ENCODE data around the gene DDB1.

The DDB1 gene

DNA sequence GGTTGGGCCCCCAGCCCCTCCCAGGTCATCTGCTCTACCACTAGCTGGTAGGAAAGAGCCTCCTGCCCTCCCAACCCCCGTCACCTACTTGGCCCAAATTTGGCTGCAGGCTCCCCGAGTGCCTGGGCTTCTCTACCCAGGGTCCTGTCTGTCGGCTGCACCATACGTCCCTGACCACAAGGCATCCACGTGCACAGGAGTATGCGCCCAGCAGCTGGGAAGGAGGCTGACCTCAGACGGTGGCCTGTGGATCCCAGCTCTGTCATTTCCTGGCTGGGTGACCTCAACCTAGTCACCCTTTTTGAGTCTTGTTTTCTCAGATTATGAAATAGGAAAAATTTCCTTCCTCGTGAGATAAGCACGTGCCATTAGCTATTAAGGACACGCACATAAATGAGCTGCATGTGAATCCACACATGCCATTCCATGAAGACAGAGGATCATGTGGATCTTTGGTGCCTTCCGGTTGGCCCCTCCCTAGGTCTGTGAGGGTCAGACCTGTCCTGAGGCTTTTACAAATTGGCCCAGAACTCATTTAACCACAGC lies 15.1 kb upstream of the DDB1 start:
- H3K9me3 Mint-ChIP-seq (ENCODE audit: low read depth): no peaks in the 10 kb centered on the region
- no peak overlapping the region for H3K4me3 Mint-ChIP-seq
- no peaks in the 10 kb centered on the region for H3K4me1 Mint-ChIP-seq (ENCODE audit: low read depth)
- H3K27ac Mint-ChIP-seq: no peak overlapping the region
- peaks cover 5% of the 10 kb centered on the region for H3K36me3 Mint-ChIP-seq
- H3K27me3 Mint-ChIP-seq: no peaks in the 10 kb centered on the region

DNA sequence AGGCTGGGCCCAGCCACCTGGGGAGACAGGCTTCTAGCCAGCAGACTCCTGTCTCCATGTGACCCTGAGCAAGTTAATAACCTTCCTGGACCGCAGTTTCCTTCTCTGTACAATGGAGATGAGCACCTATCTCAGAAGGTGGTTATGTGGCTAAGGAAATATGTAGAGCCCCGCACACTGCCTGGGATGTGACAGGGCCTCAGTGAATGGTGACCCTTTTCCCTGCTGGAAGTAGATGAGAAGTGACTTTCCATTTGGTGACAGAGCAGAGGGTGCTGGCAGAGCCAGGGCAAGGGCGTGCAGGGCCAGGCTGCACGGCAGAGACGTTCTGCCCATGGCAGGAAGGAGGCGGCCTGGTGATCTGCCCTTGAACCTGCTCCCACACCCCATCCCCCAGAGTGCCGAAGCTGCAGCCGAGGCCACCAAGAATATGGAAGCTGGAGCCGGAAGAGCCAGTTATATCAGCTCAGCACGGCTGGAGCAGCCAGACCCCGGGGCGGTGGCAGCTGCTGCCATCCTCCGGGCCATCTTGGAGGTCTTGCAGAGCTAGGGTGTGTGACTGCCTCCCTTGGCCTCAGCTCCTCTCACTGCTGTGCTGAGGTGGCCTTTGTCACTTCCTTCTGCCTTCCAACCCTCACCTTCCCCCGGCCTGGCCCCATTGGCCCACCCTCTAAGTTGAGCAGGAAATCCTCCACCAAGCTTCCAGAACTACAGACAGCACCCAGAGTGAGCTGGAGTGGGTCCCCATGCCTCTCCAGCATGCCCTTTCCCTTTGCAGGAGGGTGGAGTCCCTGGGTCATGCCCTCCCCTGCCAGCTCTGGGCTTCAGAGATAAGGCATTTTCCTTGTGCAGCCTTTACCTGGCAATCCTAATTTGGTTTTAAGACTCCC lies 13.3 kb upstream of the DDB1 start:
- H3K27me3 Mint-ChIP-seq: no peaks in the 10 kb centered on the region
- H3K27ac Mint-ChIP-seq: no peak overlapping the region
- no peaks in the 10 kb centered on the region for H3K4me1 Mint-ChIP-seq (ENCODE audit: low read depth)
- H3K36me3 Mint-ChIP-seq: peaks cover 3% of the 10 kb centered on the region
- no peak overlapping the region for H3K4me3 Mint-ChIP-seq
- H3K9me3 Mint-ChIP-seq (ENCODE audit: low read depth): no peaks in the 10 kb centered on the region

DNA sequence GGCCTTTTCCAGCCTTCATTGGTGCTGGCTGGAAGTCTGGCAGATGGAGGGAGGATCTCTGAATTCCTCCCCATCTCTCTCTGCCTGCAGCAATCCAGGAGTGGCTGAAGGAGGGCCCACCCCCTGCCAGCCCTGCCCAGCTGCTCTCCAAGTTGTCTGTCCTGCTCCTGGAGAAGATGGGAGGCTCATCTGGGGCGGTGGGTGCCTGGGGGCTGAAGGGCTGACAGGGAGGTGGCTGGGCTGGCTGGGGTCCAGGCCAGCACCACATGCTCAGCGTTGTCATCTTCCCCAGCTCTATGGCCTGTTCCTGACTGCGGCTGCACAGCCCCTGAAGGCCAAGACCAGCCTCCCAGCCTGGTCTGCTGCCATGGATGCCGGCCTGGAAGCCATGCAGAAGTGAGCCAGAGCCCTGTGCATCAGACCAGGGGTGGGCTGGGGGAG lies 12.3 kb upstream of the DDB1 start:
- no peaks in the 10 kb centered on the region for H3K27me3 Mint-ChIP-seq
- no peaks in the 10 kb centered on the region for H3K4me1 Mint-ChIP-seq (ENCODE audit: low read depth)

DNA sequence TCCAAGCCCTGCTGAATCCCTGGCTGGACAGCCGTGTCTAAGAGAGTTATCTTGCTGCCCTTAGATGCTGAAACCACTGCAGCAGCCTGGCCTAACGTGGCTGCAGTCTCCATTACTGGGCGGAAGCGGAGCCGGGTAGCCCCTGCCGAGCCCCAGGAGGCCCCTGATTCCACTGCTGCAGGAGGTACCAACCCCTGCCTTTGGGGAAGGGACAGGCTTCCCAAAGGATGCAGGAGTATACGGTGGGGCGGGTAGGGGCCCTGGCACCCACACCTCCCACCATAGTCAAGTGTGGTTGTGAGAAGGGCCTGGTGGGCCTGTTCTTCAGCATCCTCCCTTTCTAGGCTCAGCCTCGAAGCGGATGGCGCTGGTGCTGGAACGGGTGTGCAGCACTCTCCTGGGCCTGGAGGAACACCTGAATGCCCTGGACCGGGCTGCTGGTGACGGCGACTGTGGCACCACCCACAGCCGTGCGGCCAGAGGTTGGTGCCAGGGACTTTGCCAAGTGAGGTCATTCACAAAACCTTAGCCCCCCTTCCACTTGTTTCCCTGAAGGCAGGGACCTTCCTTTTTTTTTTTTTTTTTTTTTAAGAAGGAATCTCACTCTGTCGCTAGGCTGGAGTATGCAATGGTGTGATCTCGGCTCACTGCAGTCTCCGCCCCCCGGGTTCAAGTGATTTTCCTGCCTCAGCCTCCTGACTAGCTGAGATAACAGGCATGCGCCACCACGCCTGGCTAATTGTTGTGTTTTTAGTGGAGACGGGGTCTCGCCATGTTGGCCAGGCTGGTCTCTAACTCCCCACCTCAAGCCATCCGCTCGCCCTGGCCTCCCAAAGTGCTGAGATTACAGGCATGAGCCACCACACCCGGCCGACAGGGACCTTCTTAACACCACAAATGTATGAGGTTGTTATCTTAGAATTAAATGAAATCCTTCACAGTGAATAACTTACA lies 11.2 kb upstream of the DDB1 start:
- H3K4me3 Mint-ChIP-seq: no peak overlapping the region
- H3K36me3 Mint-ChIP-seq: peaks cover 6% of the 10 kb centered on the region
- H3K27ac Mint-ChIP-seq: no peak overlapping the region
- H3K4me1 Mint-ChIP-seq (ENCODE audit: low read depth): no peaks in the 10 kb centered on the region
- H3K27me3 Mint-ChIP-seq: no peaks in the 10 kb centered on the region
- no peaks in the 10 kb centered on the region for H3K9me3 Mint-ChIP-seq (ENCODE audit: low read depth)

More for the DNA sequence above, 12.3 kb upstream of the DDB1 start:
- Mint-ChIP-seq H3K9me3 (ENCODE audit: low read depth) (no peaks in the 10 kb centered on the region), H3K4me3 (no peak overlapping the region), H3K27ac (no peak overlapping the region), H3K36me3 (peaks cover 3% of the 10 kb centered on the region)

DNA sequence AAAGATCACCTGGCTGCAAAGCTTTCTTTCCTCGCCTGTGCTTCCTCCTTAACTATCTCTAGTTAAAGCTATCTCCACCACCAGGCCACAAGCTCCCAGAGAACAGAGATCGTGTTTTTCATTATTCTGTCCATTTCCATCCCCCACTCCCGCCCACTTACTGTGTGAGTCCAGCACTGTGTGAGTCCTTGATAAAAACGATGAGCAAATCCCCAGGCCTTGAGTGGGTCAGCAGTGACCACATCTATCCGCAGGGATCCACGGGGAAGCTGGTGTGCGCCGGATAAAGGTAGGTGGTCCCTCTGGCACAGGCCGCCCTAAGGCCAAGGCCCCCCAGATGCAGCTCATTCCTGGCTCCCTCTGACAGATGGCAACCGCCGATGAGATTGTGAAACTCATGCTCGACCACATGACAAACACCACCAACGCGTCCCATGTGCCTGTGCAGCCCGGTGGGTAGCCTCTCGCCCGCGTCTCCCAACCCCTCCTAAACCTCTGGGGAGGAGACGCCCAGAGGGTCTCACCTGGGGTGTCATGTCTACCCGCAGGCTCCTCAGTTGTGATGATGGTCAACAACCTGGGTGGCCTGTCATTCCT lies 9.4 kb upstream of the DDB1 start:
- no peaks in the 10 kb centered on the region for H3K9me3 Mint-ChIP-seq (ENCODE audit: low read depth)
- no peak overlapping the region for H3K4me3 Mint-ChIP-seq
- peaks cover 6% of the 10 kb centered on the region for H3K36me3 Mint-ChIP-seq
- no peaks in the 10 kb centered on the region for H3K4me1 Mint-ChIP-seq (ENCODE audit: low read depth)
- no peak overlapping the region for H3K27ac Mint-ChIP-seq
- H3K27me3 Mint-ChIP-seq: no peaks in the 10 kb centered on the region

DNA sequence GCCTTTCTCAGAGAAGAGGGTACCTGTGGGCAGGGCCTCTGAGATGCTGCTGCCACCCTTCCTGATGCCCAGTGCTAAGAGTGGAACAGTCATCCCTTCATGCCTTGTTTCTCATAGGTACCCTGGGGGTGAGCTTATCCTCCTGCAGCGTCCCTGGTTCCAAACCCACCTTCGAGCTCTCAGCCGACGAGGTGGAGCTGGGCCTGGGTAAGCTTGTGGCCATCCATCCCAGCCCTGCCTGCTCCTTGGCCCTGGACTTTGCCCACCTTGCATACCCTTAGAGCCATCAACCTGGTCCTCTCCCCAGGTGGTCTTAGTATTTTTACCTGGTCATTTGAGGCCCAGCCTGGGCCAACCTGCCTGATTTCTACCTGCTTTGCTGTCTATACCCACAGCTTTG lies 8.8 kb upstream of the DDB1 start:
- Mint-ChIP-seq H3K27ac (no peak overlapping the region), H3K27me3 (no peaks in the 10 kb centered on the region), H3K4me1 (ENCODE audit: low read depth) (peaks cover 1% of the 10 kb centered on the region)

DNA sequence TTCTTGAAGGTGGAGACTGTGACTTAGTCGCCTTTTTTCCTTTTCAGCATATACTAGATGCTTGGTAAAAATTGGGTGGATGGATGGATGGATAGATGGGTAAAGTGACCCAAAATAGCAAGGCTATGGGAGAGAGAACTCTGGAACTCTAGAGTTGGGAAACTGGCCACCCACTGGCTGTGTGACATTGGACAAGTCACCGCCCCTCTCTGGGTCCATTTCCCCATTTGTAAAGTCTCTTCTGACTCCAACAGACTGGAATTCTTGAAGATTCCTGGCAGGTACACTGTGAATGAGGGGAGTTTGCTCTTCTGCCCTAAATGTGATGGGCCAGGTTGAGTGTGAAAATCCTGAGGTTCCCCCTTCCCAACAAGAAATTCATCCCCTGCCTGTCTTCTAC lies 8.1 kb upstream of the DDB1 start:
- H3K9me3 Mint-ChIP-seq (ENCODE audit: low read depth): no peaks in the 10 kb centered on the region
- H3K4me3 Mint-ChIP-seq: no peak overlapping the region
- no peak overlapping the region for H3K27ac Mint-ChIP-seq
- H3K27me3 Mint-ChIP-seq: no peaks in the 10 kb centered on the region
- H3K36me3 Mint-ChIP-seq: peaks cover 6% of the 10 kb centered on the region
- H3K4me1 Mint-ChIP-seq (ENCODE audit: low read depth): peaks cover 9% of the 10 kb centered on the region

More for the DNA sequence above, 8.8 kb upstream of the DDB1 start:
- peaks cover 6% of the 10 kb centered on the region for H3K36me3 Mint-ChIP-seq
- H3K9me3 Mint-ChIP-seq (ENCODE audit: low read depth): no peaks in the 10 kb centered on the region
- no peak overlapping the region for H3K4me3 Mint-ChIP-seq

DNA sequence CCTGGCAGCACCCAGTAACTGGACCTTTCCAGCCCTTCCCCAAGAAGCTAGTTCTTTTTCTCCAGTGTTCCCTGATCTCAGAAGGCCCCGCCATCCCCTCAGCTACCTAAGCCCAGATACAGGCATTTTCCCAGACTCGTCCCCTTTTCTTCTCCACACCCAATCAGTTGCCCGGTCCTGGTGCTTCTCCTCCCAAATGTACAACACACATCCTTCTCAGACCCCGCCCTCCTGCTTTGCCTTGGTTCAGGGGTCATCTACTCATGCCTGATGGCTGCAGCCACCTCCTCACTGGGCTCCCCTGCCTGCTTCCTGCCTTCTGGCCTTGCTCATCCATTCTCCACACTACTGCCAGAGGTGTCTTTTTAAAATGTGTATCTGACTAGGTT lies 6.6 kb upstream of the DDB1 start:
- H3K27ac Mint-ChIP-seq: no peak overlapping the region
- peaks cover 11% of the 10 kb centered on the region for H3K4me1 Mint-ChIP-seq (ENCODE audit: low read depth)
- no peaks in the 10 kb centered on the region for H3K27me3 Mint-ChIP-seq
- H3K36me3 Mint-ChIP-seq: peaks cover 6% of the 10 kb centered on the region
- no peaks in the 10 kb centered on the region for H3K9me3 Mint-ChIP-seq (ENCODE audit: low read depth)
- H3K4me3 Mint-ChIP-seq: no peak overlapping the region

DNA sequence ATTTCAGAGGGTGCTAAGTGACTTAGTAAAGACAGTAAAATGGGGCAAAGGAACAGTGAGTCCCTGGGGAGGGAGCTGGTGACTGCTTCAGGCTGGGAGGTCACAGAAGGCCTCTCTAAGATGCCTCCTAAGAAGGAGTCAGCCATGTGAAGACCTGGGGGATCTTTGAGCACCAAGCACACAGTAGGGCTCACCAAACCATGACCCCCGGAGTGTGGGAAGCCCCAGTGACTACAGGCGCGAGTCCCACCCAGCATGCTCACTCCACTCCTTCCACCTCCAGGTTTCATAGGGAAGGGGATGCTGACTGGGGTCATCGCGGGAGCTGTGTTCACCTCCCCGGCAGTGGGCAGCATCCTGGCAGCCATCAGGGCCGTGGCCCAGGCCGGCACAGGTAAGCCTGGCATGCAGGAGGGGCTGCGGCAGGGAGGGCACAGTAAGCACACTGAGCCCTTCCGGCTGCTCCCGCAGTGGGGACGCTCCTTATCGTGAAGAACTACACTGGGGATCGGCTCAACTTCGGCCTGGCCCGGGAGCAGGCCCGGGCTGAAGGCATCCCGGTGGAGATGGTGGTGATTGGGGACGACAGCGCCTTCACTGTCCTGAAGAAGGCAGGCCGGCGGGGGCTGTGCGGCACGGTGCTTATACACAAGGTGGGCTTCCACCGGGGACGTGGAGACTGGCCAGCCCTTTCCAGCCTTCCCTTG lies 6.0 kb upstream of the DDB1 start:
- Mint-ChIP-seq H3K27me3 (no peaks in the 10 kb centered on the region), H3K4me1 (ENCODE audit: low read depth) (peaks cover 15% of the 10 kb centered on the region), H3K9me3 (ENCODE audit: low read depth) (no peaks in the 10 kb centered on the region), H3K4me3 (no peak overlapping the region), H3K36me3 (peaks cover 6% of the 10 kb centered on the region), H3K27ac (no peak overlapping the region)

DNA sequence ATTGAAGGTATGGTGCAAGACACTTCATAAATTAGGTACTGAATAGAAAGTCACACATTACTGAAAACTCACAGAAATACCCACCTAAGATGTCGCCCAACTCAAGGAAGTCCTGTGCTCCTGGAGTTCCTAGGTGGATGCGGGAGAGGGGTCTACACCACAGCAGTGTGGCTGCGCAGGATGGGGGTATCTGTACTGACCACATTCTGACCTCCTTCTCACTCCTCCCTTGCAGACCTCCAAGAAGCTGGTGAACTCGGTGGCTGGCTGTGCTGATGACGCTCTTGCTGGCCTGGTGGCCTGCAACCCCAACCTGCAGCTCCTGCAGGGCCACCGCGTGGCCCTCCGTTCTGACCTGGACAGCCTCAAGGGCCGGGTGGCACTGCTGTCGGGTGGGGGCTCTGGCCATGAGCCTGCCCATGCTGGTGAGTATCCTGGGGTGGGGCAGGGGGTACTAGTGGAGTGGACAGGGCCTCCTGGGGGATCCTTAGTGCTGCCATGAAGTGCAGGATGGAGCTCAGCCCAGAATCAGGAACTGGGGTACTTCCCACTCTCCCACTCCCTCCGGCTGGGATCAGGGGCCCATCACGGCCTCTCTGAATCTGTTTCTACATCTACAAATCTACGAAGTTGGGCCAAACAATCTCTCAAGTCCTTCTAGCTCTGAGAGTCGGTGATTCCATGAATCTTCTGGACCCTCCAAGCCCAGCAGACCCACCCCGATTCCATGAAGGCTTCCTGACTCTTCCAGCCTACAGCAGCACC lies 5.0 kb upstream of the DDB1 start:
- Mint-ChIP-seq H3K36me3 (peaks cover 6% of the 10 kb centered on the region), H3K27ac (no peak overlapping the region), H3K27me3 (no peaks in the 10 kb centered on the region), H3K9me3 (ENCODE audit: low read depth) (no peaks in the 10 kb centered on the region), H3K4me1 (ENCODE audit: low read depth) (peaks cover 23% of the 10 kb centered on the region), H3K4me3 (no peak overlapping the region)

DNA sequence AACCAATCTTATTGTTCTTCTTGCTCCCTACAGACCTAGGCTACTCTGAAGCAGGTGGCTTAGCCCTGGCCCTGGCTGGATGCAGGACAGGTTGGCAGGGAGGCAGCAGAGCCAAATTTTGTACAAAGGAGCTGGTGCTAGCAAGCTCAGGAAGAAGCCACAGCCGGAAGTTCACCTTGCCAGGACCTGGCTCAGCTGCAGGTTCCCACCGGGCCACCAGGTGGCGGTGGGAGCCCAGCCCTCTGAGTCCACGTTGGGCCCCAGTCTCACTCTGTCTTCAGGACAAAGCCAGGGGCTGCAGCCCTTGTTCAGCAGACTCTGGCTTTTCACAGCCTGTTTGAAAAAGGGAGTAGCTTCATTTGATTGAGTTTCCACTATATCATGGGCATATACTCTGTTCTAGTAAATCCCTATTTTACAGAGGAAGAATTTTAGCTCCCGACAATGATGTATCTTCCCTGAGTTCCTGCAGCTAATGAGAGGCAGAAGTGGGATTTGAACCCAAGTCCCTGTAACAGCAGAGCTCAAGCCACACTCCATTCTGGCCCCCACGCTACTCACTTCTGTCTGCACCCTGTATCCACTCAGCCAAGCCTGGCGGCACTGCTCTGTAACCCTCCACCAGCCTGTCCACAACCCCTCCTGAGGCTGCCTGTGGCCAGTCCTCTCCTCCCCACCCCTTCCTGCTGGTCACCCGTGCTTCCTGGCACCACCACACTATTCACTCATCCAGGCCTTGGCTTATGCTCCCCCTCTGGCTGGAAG lies 3.4 kb upstream of the DDB1 start:
- peak overlapping the region; percentile 88 for H3K27ac Mint-ChIP-seq
- H3K9me3 Mint-ChIP-seq (ENCODE audit: low read depth): no peaks in the 10 kb centered on the region
- H3K36me3 Mint-ChIP-seq: peaks cover 8% of the 10 kb centered on the region
- H3K27me3 Mint-ChIP-seq: no peaks in the 10 kb centered on the region
- H3K4me3 Mint-ChIP-seq: no peak overlapping the region
- H3K4me1 Mint-ChIP-seq (ENCODE audit: low read depth): peaks cover 35% of the 10 kb centered on the region

DNA sequence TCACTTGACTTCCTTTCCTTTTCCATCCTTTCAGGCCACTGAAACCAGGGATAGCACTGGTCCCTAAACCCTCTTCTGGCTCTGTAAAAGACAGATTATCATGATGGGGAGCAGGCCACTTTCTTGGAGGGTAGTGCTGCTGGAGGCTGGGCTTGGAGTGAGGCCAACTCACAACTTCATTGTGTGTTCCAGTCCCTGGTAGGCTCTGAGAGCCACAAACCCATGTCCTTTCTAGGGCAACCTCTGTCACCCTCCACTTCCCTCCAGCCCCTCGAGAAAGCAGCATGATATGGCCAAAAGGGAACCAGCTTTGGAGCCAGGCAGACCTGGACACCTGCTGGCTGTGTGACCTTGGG lies 2.4 kb upstream of the DDB1 start:
- Mint-ChIP-seq H3K36me3 (peaks cover 8% of the 10 kb centered on the region), H3K4me3 (no peak overlapping the region), H3K27ac (peak overlapping the region; percentile 58), H3K4me1 (ENCODE audit: low read depth) (peaks cover 44% of the 10 kb centered on the region), H3K27me3 (no peaks in the 10 kb centered on the region), H3K9me3 (ENCODE audit: low read depth) (no peaks in the 10 kb centered on the region)
